Ishikawa (cell line): ENCODE measurements around the gene EGR4.

Experiments
- CEBPB ChIP-seq: IDR thresholded peaks from 2 replicates; pipeline ENCODE4 v1.6.1; 2012
- CREB1 ChIP-seq: IDR thresholded peaks from 2 replicates; pipeline ENCODE4 v1.6.1; 2012; ENCODE audit warnings: low read depth
- EGR1 ChIP-seq: IDR thresholded peaks from 2 replicates; pipeline ENCODE4 v1.6.1; 2012
- EP300 ChIP-seq: IDR thresholded peaks from 2 replicates; pipeline ENCODE4 v1.6.1; 2012; ENCODE audit warnings: borderline replicate concordance
- FOXM1 ChIP-seq: IDR thresholded peaks from 2 replicates; pipeline ENCODE4 v1.6.1; 2012; ENCODE audit warnings: low read depth, borderline replicate concordance
- MAX ChIP-seq: IDR thresholded peaks from 2 replicates; pipeline ENCODE4 v1.6.1; 2012
- NFIC ChIP-seq: IDR thresholded peaks from 2 replicates; pipeline ENCODE4 v1.6.1; 2012
- RAD21 ChIP-seq: IDR thresholded peaks from 2 replicates; pipeline ENCODE4 v1.6.1; 2012; ENCODE audit warnings: low read depth
- REST ChIP-seq: IDR thresholded peaks from 2 replicates; pipeline ENCODE4 v1.6.1; 2012; ENCODE audit warnings: low read depth, mild to moderate bottlenecking
- TAF1 ChIP-seq: IDR thresholded peaks from 2 replicates; pipeline ENCODE4 v1.6.1; 2012; ENCODE audit warnings: low read depth, mild to moderate bottlenecking
- TCF12 ChIP-seq: IDR thresholded peaks from 2 replicates; pipeline ENCODE4 v1.6.1; 2012; ENCODE audit warnings: low read depth
- TEAD4 ChIP-seq: IDR thresholded peaks from 2 replicates; pipeline ENCODE4 v1.6.1; 2012
- USF1 ChIP-seq: IDR thresholded peaks from 2 replicates; pipeline ENCODE4 v1.6.1; 2012
- YY1 ChIP-seq: IDR thresholded peaks from 2 replicates; pipeline ENCODE4 v1.6.1; 2012; ENCODE audit warnings: low read depth
- ZBTB7A ChIP-seq: IDR thresholded peaks from 2 replicates; pipeline ENCODE4 v1.6.1; 2012; ENCODE audit warnings: low read depth

EGR4 gene

GRCh38 chr2:73293534-73294171, at the start of gene EGR4:
Gene EGR4, minus strand, starts transcription at chr2:73293548. Its CDS starts 231 bp downstream, at chr2:73293317.
- TF ChIP-seq CREB1 (peak; percentile 88), MAX (peak; percentile 18; the same call in 1 of the 2 replicates), ZBTB7A (no peak), TCF12 (peak; percentile 49; the same call in 1 of the 2 replicates), FOXM1 (no peak)

GRCh38 chr2:73341039-73341438, 47.7 kb upstream of the EGR4 start:
- TF ChIP-seq REST (no peak), USF1 (no peak), TEAD4 (no peak), ZBTB7A (no peak), CREB1 (no peak), TAF1 (no peak), EP300 (no peak), CEBPB (no peak), MAX (no peak)

GRCh38 chr2:73339201-73339600, 45.9 kb upstream of the EGR4 start:
- TF ChIP-seq EP300 (no peak), NFIC (no peak), ZBTB7A (no peak), TCF12 (no peak), EGR1 (no peak), CEBPB (no peak)

GRCh38 chr2:73337828-73338227, 44.5 kb upstream of the EGR4 start:
- no peak for TF ChIP-seq CEBPB
- no peak for TF ChIP-seq REST
- no peak for TF ChIP-seq NFIC
- no peak for TF ChIP-seq YY1
- TF ChIP-seq TAF1: no peak
- no peak for TF ChIP-seq EGR1
- TF ChIP-seq CREB1: no peak
- TF ChIP-seq EP300: no peak
- no peak for TF ChIP-seq FOXM1
- no peak for TF ChIP-seq USF1
- no peak for TF ChIP-seq TCF12
- TF ChIP-seq ZBTB7A: no peak
- TF ChIP-seq MAX: no peak

- no peak for TF ChIP-seq EP300
- no peak for TF ChIP-seq CEBPB
- TF ChIP-seq TEAD4: no peak
- no peak for TF ChIP-seq FOXM1
- TF ChIP-seq RAD21: no peak
- TF ChIP-seq CREB1: no peak
- no peak for TF ChIP-seq ZBTB7A
- TF ChIP-seq MAX: no peak
- no peak for TF ChIP-seq REST
- no peak for TF ChIP-seq USF1
- no peak for TF ChIP-seq NFIC
- no peak for TF ChIP-seq TAF1
- TF ChIP-seq EGR1: no peak
- TF ChIP-seq YY1: no peak
- TF ChIP-seq TCF12: no peak
Observed at GRCh38 chr2:73334620-73335019, 41.3 kb upstream of the EGR4 start.
